OCI-M1 (cell line): Measurements from ENCODE around the gene AKNA.

ENCODE experiments used
- DNase-seq: peaks from one replicate; lab custom pipeline; 2025; lab: John Stamatoyannopoulos, UW

Gene AKNA

DNA sequence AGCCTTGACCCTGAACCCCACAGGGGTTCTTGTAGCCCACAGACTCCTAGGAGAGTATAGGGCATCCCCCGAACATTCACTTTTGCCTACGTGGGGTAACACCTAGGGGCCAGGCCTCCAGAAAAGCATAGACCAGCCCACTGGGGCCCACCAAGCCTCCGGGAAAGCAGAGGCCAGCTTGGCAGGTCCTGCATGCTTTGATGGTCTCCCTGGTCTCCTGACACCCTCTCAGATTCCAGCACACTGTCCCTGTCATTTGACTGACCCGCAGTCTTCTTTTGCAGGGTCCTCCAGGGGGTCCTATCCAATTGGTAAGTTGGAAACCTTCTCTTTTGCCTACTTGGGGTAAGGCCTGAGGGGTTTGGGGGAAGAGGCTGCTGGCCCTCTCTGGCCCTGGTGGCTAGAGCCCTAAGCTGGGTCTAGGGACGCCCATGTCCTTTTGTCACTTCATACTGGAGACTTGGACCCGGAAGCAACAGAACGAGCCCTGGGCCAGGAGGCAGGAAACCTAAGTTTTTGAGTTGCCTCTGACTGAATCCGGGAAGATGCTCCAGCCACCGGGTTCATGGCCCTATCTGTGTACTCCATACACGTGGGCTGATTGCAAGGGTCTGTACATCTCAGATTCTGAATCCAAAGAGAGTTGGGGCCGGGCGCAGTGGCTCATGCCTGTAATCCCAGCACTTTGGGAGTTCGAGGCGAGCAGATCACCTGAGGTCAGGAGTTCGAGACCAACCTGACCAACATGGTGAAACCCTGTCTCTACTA is 85.8 kb downstream of the AKNA start:
- DNase-seq: no peak

- DNase-seq: no peak
These were observed 86.7 kb downstream of the AKNA start for GRCh38 chr9:114300846-114301797.

GRCh38 chr9:114300153-114300845 is 87.5 kb downstream of the AKNA start:
- DNase-seq: no peak

GRCh38 chr9:114299286-114300152 is 88.3 kb downstream of the AKNA start:
- DNase-seq: no peak

DNA sequence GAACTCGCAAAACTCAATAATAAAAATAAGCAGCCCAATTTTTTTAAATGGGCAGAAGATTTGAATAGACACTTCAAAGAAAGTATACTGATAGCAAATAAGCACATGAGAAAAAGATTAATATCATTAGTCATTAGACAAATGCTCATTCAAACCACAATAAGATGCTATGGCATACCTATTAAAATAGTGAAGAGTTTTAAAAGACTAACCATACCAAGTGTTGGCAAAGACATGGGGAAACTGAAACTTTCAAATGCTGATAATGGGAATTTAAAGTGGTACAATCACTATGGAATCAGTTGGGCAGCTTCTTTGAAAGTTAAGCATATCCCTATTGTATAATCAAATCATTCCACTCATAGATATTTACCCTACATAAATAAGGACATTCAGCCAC is 91.4 kb downstream of the AKNA start:
- no peak for DNase-seq

GRCh38 chr9:114294664-114295063 is 93.1 kb downstream of the AKNA start:
- DNase-seq: no peak

DNA sequence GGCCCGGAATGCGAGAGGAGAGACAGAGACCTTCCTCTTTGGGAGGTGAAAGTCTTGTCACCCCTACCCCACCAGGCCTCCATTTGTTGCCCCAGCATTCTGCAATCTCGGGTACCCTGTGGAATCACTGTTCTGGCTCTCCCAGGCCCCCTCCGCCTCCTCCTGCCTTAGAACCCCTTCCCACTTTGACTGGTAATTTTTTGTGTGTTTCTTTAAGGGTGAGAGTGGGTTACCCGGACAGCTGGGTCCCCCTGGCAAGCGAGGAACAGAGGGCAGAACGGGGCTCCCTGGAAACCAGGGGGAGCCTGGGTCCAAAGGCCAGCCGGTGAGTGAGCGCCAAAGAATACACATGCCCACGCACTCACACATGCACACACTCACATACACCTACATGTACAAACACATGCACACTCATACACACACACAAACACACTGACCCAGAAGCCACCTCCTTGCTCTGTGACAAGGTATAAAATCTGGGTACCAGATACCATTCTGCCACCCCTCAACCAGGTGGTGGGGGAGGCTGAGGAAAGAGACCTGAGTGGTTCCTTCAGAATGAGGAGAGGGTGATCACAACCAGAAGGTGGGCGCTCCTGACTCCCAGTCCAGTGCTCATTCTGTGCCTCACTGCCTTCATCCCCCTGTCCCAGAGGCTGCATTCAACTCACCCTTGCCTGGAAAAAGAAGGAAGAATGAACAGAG is 95.7 kb downstream of the AKNA start:
- DNase-seq: no peak

DNA sequence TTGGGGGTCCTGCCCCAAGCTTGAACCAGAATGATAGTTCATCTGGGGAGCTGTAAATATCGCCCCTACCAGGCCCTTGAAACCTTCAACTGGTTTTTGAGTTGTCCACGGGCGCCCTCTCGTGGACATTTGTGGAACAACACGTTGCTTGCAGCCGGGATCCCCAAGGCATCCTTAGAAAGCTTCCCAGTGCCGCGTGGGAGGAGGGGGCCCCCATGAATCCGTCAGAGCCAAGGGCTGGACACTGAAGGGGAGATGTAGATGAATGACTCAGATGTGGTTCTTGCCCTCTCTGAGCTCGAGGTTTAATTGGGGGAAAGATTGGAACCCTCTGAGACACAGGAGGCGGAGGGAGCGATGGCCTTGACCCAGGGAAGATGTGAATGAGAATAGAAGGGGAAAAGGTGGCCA is 96.7 kb downstream of the AKNA start:
- peak; percentile 71 for DNase-seq

DNA sequence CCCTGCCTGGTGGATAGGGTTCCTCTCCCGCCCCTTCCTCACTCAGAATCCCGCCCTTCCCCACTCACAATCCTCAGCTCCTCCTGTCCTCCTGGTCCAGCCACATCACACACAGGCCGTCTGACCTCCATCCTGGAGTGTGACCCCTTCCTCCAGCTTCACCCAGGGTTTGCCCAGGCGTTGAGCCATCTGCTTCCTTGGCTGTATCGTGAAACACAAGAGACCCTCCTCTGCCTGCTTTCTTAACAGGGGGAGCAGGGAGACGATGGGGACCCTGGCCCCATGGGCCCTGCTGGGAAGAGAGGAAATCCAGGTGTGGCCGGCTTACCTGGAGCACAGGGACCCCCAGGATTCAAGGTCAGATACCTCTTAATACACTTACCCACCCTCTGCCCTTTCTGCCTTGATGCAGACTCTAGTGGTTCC is 97.2 kb downstream of the AKNA start:
- DNase-seq: no peak

DNA sequence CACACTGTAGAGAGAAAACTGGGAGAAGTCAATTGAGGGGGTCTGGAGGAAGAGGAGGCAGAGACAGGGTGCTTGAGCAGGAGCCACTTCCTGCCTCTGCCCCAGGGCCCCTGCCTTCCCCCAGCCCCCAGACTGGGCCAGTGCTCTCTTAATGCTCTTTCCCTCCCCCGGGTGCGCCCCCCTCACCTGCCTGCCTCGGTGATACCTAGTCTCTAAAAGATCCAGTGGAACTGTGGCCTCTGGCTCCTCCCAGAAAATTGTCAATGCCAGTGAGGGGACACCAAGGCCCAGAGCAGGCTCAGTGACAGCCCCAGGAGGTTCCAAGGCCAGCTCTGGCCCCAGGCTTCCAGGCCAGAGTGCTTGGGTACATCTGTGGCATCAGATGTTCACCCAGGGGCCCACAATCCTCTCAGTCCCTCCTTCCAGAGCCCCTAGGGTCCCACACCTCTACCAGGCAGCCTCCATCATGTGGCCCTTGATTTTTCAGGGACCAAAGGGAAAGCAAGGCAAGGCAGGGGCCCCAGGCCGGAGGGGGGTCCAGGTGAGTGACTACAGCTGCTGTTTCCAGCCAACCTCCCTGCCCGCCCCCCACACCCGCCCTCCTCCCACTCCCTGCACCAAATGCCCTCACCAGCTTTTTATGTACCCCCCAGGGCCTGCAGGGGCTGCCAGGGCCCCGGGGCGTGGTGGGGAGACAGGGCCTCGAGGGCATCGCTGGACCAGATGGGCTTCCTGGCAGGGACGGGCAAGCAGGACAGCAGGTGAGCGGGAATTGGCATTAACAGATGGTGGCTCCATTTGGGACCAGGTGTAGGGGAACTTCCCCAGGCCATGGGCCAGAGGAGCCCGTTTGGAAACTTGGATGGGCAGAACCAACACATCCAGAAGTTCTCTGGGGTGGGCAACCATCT is 98.0 kb downstream of the AKNA start:
- no peak for DNase-seq

GRCh38 chr9:114289106-114289505 is 98.7 kb downstream of the AKNA start:
- DNase-seq: no peak

- DNase-seq: no peak
These were observed 99.3 kb downstream of the AKNA start for GRCh38 chr9:114288193-114289091.

DNA sequence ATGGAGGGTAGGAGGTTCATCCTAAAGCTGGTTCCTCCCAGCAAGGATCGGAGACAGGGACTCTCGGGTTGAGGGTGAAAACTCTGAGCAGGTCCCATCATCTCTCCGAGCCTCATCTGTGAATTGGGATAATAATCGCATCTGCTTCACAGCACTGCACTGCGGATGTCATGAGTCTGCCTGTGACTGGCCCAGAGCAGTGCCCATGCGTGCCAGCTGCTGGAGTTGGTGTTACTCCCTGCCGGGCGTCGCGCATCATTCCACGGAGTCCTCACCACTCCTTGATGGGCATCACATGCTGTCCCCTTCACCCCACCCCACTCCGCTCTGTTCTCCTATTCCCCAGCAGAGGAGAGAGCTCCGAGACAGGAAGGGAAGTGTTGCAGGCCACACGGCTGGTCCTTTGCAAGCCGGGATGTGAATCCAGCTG is 100.0 kb downstream of the AKNA start:
- no peak for DNase-seq

DNA sequence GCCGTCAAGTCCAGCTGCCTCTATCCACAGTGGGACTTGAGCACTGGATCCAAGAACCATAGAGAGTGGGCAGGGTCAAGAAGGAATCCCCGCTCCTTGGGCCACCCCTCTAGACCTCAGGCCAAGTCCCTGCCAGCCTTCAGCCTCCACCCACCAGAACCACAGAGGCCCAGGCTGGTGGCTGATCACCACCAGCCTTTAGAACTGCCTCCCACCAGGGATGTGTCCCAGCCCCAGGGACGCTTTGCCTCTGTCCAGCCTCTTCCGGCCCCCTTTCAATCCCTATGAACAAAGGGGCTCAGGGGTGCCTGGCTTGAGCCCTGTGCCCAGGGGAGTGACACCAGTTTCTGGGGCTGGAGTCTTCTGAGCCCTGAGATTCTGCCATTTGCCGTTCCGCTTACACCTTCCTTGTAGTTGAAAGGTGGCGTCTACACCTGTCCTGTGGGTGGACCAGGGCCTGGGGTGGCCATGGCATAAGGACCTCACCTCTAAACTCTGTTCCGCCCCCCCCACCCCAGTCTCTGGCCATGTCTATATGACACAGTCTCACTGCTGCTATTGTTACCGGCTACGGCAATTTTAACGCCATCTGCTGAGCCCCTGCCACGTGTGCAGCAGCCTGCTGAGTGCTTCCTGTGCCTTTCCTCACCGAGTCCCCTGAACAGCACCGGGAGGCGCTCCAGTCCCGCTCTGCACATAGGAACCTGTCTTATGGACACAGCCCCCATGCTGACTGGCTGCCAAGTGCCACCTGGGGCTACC is 100.6 kb downstream of the AKNA start:
- DNase-seq: no peak

DNA sequence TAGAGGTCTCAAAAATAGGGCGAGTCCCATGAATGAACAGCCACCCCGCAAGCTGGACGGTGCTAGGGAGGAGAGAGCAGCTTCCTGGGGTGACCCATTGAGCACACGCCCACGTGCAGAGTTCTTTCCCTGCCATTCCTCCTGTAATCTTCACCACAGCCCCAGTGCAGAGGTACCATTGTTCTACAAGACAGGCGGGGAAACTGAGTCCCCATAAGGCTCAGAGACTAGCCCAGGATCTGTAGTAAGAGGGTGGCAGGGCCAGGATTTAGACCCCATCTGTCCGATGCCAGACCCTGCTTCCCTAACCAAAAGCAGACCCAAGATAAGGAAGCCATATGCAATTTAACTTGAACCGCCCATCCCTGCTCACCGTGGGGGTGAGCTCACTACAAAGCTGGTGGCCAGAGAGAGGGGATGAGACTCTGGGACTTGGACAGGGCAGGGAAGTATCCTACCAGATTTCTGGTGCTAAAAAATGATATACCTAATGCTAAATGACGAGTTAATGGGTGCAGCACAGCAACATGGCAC is 101.6 kb downstream of the AKNA start:
- no peak for DNase-seq

- DNase-seq: peak; percentile 37
These were observed 102.5 kb downstream of the AKNA start for GRCh38 chr9:114285166-114285867.
